Stimulated activated CD4-positive, alpha-beta T cell treated with anti-CD3 and anti-CD28 coated beads, TNF-alpha, amount 100 ng/mL, for 24 hours (primary cell): ENCODE results near the gene HADHB.

ENCODE experiments used
- DNase-seq, 3 experiments: peaks; one replicate each; pipeline ENCODE4 v3.0.0-alpha.2; 2020; ENCODE audit warnings: low read depth in 3 of 3

The HADHB gene

GRCh38 chr2:26244309-26245230 is at the start of gene HADHB, which contains the start of gene HADHA:
Gene HADHB, plus strand, starts transcription at chr2:26244939. Its CDS starts 9,316 bp downstream, at chr2:26254255.
Gene HADHA, minus strand, starts transcription at chr2:26244632. Its CDS starts 36 bp downstream, at chr2:26244596.
- DNase-seq, result peak; percentile 62 to 85 (median 71)

- no peak for DNase-seq
These were observed 49.4 kb upstream of the HADHB start for GRCh38 chr2:26195040-26195984.

GRCh38 chr2:26196683-26197418 is 47.9 kb upstream of the HADHB start:
- DNase-seq, result no peak

GRCh38 chr2:26197516-26197915 is 47.2 kb upstream of the HADHB start:
- no peak for DNase-seq

- no peak for DNase-seq
These were observed 41.7 kb upstream of the HADHB start for GRCh38 chr2:26202981-26203490.

- DNase-seq, result no peak
These were observed 40.8 kb upstream of the HADHB start for GRCh38 chr2:26203906-26204305.

- no peak for DNase-seq
These were observed 32.7 kb upstream of the HADHB start for GRCh38 chr2:26212011-26212410.

GRCh38 chr2:26214759-26215158 is 30.0 kb upstream of the HADHB start:
- no peak for DNase-seq

- no peak for DNase-seq
These were observed 28.9 kb upstream of the HADHB start for GRCh38 chr2:26215833-26216232.

DNA sequence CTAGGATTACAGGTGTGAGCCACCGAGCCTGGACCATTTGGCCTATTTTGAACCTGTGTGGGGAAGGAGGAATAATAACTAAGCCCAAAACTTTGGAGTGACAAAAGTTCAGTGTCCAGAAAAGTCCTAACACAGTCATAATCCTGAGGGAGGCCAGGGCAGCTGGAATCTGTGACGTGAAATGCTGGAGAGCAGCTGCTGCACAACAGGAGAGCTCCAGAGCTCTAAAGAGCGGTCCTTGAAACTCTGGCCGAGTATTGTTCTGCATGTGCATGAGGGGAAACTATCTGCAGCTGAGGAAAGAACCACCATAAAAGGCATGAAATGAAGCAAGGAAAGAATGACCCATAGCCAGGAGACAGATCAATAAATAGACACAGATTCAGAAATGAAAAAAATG is 28.2 kb upstream of the HADHB start:
- DNase-seq, result no peak

DNA sequence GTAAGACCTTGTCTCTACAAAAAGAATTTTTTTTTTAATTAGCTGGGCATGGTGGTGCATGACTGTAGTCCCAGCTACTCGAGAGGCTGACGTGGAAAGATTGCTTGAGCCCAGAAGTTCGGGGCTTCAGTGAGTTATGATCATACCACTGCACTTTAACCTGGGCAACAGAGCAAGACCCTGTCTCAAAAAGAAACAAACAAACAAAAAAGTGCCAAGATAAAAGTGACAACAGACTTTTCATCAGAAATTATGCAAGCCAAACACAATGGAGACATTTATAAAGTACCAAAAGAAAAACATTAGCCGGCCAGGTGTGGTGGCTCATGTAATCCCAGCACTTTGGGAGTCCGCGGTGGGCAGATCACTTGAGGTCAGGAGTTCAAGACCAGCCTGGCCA is 27.0 kb upstream of the HADHB start:
- no peak for DNase-seq

GRCh38 chr2:26223018-26223417 is 21.7 kb upstream of the HADHB start:
- no peak for DNase-seq

DNA sequence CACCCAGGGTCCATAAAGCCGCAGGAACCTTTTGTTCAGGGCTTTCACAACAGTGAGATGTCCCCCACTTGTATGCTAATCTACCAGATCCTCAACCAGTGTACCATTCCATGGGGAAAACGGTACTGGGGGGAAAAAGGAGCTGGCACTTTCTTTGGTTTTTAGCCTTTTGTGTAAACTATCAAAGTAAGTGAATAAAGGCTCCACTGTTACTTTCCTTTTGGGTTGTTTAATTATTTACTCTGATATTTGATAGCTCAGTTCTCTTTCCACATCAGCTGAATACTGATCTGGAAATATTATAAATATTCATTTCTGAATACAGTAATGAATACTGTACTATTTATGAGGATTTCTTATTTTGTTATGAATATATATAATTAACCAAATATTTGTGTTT is 20.6 kb upstream of the HADHB start:
- DNase-seq, result no peak

- DNase-seq, result no peak
These were observed 15.1 kb upstream of the HADHB start for GRCh38 chr2:26229595-26229994.

- DNase-seq, result no peak
These were observed 13.9 kb upstream of the HADHB start for GRCh38 chr2:26230806-26231205.

DNA sequence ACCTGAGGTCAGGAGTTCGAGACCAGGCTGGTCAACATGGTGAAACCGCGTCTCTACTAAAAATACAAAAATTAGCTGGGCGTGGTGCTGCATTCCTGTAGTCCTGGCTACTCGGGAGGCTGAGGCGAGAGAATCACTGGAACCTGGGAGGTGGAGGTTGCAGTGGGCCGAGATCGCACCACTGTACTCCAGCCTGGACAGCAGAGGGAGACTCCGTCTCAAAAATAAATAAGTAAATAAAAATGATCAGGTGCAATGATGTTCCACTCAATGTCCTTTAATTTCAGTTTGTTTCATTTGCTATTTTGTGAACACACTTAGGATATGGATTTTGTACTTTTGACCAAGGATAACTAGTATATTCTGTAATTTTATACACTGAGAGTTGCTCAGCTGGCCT is 9.7 kb upstream of the HADHB start:
- DNase-seq, result no peak

DNA sequence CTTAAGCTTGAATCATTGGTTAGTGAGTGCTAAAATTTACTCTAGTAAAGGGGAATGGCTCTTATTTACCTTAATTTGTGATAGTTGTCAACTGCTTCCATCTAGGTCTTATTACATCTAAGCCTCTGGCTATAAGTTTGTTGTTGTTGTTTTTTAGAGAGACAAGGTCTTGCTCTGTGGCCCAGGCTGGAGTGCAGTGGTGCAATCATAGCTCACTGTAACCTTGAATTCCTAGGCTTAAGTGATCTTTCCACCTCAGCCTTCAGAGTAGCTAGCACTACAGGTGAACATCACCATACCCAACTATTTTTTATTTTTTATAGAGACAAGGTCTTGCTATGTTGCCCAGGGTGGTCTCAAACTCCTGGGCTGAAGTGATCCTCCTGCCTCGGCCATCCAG is 6.9 kb upstream of the HADHB start:
- no peak for DNase-seq

GRCh38 chr2:26238311-26238958 is 6.3 kb upstream of the HADHB start:
- DNase-seq, result no peak

- DNase-seq, result no peak
These were observed 2.8 kb upstream of the HADHB start for GRCh38 chr2:26241928-26242436.

DNA sequence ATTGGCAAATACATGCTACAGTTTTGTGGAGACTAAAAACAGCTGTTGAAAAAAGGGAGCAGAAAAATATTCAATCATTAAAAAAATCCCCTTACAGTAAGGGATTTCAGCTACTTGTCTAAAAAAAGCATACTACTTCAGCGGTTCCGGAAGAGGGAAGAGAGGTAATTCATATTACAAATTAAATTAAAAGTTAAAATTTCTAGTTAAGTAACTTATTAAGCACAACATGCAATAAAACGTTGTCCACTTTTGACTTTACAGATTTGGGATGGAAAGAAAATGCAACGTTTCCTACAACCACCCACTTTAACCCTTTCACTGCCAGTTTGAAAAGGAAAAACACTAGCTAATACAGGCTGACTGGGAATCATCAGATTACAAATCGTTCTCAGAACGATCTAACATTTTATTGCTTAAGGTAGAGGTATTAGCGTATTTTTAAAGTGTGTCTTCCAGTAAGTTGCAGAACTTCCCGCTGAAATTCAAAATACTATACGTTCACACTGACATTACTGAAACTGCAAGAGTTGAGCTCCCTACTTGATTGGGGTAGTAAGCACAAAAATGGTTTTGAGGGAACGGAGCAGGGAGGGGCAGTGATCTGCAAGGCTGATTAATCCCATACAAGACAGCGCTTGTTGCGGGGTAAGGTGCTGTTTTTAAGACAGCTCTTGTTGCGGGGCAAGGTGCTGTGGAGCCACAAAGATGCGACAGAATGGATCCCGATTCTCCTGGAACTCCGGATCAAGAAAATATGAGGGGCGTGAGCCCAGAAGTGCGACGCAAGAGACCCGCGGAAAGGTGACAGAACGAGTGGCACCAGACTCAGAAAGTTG is 1.1 kb upstream of the HADHB start:
- DNase-seq, result no peak
